ENCODE data around the gene MARK4.

DNA sequence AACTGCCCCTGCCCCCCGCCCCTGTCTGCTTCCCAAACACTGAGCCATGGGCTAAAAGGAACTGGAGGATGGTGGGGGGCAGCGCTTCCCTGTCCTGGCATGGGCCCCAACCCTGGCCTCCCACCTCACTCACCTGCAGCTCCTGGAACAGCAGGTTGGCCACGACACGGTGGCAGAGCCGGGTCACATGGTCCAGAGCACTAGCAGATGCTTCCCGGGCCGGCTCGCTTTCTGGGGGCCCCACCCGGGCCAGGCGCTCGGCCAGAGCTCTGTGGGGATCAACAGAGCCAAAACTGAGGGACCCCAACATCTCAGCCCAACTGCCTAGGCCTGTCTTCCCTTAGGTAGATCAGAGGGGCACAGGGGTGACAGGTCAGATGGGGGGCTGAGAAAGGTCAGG is 26.4 kb upstream of the MARK4 start:
- no peak for TF ChIP-seq POLR2A (IDR thresholded peaks at IDR 0.05)
- TF ChIP-seq, protein P1, sequence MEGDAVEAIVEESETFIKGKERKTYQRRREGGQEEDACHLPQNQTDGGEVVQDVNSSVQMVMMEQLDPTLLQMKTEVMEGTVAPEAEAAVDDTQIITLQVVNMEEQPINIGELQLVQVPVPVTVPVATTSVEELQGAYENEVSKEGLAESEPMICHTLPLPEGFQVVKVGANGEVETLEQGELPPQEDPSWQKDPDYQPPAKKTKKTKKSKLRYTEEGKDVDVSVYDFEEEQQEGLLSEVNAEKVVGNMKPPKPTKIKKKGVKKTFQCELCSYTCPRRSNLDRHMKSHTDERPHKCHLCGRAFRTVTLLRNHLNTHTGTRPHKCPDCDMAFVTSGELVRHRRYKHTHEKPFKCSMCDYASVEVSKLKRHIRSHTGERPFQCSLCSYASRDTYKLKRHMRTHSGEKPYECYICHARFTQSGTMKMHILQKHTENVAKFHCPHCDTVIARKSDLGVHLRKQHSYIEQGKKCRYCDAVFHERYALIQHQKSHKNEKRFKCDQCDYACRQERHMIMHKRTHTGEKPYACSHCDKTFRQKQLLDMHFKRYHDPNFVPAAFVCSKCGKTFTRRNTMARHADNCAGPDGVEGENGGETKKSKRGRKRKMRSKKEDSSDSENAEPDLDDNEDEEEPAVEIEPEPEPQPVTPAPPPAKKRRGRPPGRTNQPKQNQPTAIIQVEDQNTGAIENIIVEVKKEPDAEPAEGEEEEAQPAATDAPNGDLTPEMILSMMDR (IDR thresholded peaks at IDR 0.05) = no peak

Data from ovary (tissue), 3 donors.